ENCODE results near the gene NOBOX.
"Not testable (repeated sequence)": the region's sequence is repeated elsewhere in the genome, so short reads cannot be mapped to it uniquely, and the experiment has no call there.

NOBOX gene

DNA sequence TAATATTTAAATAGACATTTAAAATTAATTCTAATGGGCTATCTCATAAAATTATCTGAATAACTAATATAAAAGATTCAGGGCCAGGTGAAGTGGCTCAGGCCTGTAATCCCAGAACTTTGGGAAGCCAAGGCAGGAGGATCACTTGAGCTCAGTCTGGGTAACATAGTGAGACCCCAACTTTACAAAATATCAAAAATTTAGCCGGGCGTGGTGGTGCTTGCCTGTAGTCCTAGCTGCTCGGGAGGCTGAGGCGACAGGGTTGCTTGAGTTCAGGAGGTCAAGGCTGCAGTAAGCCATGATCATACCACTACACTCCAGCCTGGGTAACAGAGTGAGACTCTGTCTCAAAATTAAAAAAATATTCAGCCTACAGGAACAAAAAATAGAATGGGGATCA is 12.5 kb downstream of the NOBOX start:
- FAIRE-seq, result no peak

DNA sequence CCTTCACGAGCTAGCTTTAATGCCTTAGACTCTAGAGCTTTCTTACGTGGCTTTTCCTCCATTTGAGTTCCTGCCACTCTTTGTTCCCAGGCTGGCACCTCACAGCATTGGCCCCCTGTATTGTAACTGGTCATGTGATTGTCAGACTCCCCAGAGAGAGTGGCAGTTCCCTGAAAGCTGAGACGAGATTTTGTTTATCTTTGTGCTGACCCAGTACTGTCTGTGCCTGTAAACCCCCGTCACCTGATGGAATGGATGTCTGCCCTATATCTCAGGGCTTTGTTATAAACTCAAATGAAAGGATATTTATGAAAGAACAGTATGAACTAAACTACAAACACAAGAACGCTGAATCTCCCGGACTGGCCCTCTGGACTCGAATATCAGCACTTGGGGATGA is 13.0 kb downstream of the NOBOX start:
- FAIRE-seq, result no peak

DNA sequence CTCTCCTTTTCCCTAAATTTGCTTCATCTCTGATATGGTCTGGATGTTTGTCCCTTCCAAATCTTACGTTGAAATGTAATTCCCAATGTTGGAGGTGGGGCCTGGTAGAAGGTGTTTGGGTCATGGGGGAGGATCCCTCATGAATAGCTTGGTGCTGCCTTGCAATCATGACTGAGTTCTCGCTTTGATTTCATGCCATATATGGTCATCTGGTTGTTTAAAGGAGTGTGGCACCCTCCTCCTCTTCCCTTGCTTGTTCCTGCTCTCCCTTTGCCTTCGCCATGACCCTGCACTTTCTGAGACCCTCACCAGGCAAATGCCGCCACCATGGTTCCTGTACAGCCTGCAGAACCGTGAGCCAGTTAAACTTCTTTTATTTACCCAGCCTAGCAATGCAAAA is 14.5 kb downstream of the NOBOX start:
- FAIRE-seq, result no peak

DNA sequence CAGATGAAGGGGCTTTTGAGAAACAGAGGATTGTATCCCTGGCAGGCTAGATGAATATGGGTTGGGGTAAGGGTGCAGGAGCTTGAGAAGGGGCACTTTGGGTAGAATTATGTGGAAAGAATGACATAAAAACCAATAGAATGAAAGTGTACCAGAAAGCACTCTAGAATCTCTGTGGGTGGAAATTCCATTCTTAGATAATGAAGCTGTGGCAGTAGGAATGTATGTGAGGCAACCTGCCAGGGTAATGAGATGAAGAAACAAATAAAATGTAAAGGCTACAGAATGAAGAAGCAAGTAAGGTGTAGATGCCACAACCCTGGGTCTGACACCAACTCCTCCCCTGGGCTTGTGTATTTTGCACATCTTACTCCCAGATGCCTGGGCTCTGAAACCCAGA is 16.8 kb downstream of the NOBOX start:
- no peak for FAIRE-seq

DNA sequence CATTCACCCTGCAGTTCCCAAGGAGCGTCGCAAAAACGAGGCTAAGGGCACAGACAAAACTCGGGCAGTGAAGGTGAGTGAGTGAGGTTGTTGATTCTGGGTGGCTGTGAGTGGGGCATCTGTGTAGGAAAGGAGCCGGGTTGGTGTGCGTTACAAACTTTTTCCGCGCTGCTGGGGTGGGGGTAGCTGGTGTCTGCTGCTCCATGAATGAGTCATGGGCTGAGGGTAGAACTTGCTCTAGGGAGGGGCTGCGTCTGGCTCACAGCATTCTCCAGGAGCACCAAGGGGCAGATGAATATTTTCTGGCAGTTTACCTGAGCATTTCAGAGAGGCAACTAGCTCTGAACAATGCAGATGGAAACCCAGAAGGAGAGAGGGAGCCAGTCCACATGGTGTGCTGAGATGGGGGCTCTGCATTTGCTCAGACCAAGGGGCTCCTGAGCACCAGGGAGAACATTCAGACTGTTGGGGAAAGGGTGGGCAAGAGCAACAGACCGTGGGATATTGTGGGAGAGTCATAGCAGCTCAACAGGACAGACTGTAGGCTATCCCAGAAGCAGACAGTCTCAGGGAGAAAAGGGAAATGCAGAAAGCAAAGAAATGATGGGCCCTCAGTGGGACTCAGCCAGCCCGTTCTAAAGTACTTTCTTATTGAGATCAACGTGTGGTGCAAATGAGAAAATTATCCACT is 18.8 kb downstream of the NOBOX start:
- no peak for FAIRE-seq

DNA sequence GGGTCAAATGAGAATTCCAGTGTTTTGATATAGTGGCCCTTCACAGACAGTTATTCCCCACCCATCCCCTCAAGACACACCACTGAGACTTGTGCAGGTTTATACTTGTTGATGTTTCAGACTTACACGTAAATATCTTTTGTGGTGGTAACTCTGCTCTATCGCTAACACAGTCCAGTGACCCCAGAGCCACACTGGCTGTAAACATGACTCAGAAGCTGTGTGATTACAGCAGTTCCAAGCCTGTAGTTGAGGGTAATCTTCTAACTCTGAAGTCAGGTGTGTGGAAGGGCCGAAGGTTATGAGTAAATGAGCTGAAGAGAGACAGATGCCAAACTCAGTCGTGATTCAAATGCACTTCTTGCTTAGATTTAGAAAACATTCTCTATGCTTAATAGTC is 19.4 kb downstream of the NOBOX start:
- FAIRE-seq, result no peak

DNA sequence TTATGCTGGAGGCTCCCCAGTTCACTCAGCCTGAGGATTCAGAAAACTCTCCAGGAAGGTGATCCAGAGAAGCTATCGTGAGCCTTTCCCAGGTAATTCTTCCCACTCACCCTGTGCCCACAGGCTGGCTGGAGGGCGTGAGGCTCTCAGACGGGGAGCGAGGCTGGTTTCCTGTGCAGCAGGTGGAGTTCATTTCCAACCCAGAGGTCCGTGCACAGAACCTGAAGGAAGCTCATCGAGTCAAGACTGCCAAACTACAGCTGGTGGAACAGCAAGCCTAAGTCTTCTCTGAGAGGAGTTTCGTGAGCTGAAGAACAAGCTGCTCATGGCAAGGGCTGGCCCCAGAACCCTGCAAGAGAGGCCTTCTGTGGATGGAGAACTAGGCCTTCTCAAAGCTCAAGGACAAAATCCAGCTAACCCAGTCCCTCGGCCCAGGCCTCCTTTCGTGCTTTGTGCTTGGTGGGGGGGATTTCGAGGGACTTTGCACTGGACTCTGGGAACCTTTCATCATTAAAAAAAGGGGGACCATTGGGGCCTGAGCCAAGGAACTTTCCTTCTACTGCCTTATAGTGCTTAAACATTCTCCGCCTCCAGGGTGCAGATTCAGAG is 23.6 kb downstream of the NOBOX start:
- FAIRE-seq, result no peak

DNA sequence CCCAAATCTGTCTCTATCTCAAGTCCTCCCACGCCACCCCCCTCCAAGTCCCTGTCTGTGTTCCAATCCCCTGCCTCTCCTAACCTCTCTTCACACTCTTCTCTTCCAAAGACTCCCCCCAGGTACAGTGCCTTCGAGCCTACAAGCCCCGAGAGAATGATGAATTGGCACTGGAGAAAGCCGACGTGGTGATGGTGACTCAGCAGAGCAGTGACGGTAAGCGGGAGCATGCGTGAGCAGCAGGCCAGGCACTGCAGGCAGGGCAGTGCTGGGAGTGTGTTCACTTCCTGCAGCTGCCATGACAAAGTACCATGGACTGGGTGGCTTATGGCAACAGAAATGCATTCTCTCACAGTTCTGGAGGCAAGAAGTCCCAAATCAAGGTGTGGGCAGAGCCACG is 24.8 kb downstream of the NOBOX start:
- no peak for FAIRE-seq

DNA sequence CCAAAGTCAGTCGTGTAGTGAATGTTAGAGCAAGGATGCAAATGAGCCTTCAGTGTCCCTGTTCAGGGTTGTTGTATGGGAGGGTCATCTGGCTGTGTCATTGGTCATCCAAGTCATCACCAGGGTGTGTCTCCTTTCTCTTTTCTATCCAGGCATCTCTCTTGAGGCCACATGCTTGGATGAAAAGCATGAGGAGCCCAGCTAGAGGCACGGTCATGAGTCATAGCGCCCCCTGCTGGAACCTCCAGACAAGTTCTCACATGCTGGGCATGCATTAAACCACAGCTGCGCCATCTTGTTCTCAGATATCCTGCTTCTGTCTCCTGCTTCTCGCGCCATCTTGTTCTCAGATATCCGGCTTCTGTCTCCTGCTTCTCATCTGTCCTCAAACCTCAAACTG is 34.3 kb downstream of the NOBOX start:
- FAIRE-seq, result not testable (repeated sequence)

DNA sequence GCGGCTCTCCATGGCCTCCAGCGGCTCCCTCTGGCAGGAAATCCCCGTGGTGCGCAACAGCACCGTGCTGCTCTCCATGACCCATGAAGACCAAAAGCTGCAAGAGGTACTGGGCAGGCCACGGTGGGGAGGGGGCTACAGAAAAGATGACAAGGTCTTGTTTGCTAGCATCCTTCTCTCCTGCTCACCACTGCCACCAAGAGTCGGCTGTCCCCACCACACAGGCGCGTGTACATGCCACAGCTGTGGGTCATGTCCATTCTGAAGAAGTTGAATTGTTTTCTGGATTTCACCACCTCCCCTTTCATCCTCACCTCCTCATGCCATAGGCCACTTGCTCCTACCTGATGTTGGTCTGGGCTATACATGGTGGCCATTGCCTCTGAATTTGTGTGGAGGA is 36.2 kb downstream of the NOBOX start:
- not testable (repeated sequence) for FAIRE-seq

DNA sequence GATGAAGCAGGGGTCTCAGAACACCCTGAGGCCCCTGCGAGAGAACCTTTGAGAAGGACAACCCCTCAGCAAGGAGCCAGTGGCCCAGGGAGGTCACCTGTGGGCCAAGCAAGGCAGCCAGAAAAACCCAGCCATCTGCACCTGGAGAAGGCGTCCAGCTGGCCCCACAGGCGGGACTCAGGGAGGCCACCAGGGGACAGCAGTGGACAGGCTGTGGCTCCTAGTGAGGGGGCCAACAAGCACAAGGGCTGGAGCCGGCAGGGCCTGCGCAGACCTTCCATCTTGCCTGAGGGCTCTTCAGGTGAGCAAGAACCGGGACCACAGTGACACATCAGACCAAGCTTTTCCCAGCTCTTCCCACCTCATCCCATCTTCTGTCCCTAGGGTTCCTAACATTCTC is 38.0 kb downstream of the NOBOX start:
- FAIRE-seq, result not testable (repeated sequence)

DNA sequence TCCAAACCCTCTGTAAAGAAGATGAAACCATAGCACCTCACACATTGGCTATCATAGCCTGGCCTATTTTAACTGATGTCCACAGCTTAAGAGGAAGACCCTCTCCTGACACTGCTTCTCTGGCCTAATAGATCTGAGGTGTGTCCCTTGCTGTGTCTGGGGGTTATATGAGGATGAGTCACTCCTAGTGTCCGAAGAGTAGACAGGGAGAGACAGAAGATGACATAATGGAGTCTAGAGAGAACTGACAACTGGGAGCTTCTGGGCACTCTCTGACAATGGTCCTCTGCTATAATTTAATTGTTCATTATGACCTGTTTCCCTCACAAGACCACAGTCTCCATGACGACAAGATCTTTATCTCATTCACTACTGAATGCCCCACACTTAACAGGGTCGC is 41.4 kb downstream of the NOBOX start:
- not testable (repeated sequence) for FAIRE-seq

DNA sequence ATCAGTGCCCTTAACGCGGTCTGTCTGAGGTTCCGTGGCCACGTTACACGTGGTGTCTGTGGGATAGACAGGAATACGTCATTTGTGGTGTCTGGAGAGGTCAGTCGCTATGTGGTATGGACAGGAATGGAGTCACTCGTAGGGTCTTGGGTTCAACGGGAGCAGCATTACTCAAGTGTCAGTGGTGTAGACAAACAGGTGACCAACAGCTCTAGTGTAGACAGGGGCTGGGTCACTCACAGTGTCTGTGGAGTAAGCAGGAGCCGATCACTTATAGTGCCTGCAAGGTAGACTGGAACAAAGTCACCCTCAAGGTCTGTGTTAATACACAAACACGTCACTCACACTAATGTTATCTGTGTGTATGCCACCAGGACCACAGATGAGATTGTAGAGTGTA is 46.6 kb downstream of the NOBOX start:
- not testable (repeated sequence) for FAIRE-seq

DNA sequence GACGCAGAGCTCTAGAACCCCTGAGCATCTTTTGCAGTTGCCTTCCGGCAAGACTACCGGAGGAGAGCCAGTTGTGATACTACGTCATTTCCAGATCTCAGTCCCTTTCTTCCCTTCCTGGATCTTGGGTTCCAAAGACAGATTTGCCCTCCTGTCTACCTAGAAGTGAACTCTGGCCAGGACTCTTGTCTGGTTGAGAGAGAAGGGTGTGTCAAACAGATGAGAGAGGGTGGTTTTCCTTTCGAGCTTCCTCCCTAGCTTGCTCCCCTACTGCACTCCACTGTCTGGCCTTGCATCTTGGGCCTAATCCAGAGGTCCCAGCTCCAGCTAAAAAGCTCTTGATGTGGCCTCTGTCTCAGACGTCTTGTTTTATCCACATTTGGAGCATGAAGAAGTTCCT is 47.3 kb downstream of the NOBOX start:
- not testable (repeated sequence) for FAIRE-seq

DNA sequence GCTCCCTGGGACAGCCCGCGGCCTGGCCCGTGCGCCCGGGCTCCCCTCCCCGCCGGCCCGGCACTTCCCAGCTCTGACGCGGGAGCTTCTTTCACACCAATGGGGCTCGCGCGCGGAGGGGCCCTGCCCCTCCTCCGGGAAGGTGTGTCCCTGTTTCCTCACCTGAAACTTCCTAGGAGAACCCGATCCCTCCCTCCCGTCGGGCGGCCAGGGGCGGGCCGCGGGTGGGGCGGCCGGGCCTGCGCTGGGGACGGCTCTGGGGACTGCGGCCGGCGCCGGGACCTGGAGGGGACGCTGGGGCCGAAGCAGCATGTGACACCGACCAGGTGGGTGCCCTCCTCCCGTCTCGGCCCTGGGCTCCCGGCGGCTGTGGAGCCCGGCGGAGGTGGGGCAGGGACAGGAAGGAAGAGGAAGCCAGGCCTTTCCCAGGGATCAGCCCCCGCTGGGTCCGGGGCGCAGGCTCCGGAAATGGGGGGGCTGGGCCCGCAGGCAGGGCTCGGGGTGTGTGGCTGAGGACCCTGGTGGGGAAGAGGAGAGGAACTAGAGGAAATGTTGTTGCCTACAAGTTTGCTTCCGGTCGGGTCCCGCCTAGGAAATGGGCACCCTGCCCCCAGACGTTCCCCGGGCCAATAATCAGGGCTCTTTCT is 48.2 kb downstream of the NOBOX start, which contains the start of gene ARHGEF5:
ARHGEF5 (plus strand) TSS at position 227 of the 647 bp plus-strand sequence. CDS start 7,268 bp downstream, outside the sequence.
- FAIRE-seq, result not testable (repeated sequence)

DNA sequence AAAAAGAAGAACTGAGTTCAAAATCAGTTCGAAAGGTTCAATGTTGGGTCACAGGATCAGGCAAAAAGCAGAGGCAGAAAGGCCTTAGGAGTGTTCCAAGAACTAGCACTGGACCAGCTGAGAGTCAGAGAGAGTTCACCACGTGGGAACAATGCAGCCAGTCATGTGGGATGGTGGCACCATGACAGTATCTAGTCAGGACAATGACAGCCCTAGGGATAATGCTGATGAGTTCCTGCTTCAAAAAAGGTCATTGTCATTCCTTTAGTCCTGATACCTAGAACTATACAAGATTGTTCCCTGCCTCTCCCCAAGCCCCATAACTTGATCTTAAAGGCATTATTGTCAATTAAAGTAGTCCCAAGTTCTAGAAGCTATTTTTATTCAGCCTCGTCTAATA is 51.8 kb downstream of the NOBOX start:
- FAIRE-seq, result not testable (repeated sequence)

DNA sequence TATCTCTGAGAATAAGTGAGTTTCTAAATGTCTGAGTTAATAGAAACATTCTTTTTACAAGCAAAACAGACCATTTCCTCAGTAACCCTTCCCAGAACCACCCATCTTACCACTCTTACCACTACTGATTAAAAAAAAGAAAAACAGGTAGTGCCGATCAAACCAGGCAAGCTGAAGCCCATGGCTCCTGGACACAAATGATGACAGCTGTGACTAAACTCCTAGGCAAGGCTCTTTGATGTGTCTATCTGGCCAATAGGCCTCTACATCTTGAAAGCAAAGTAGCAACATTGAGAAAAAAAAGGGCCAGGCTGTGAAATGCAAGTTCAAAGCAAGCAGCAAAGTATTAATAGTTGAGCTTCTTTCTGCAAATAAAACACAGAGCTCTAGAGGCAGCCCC is 54.9 kb downstream of the NOBOX start:
- not testable (repeated sequence) for FAIRE-seq

All from islet of Langerhans (tissue), 1 donor.